DMS153 (cell line): ENCODE measurements around the gene TMEM121.

Source experiments
- DNase-seq: peaks from one replicate; lab custom pipeline; 2025; lab: John Stamatoyannopoulos, UW

TMEM121 gene

DNA sequence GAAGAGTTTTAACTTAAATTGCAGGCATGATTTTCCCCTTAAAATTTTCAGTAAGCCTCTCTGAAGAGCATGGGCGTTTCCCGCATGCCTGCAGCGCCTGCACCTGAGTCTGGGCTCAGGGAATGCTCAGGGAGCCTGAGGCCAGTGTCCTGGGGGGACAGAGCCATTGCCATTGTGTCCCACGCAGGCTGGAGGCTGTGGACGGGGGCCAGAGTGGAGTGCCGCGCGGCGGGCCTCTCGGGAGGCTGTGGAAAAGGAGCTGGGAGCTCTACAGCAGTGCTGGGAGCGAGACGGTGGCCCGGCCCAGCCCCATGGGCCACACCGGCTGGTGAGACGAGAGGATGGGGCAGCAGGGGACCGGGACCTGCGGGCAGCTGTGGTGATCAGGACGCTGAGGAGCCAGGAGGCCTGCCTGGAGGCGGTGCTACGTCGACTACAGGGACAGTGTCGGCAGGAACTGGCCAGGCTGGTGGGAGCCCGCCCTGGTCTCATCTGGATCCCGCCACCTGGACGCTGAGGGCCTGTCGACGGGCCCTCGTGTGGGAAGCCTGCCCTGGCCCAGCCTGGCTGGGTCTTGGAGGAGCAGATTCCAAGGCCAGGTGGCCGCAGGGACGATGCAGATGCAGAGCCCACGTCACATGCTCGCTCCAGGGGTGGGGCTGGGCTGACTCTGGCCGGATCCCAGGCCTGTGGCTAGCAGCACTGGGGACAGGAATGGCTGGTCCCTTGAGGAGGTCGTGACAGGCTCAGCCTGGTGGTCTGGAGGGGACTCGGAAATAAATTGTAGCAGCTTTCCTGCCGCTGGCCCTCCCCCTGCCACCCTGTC is 27.7 kb upstream of the TMEM121 start:
- DNase-seq: no peak

- DNase-seq: no peak
Measured at GRCh38 chr14:105499256-105500035, 26.9 kb upstream of the TMEM121 start.

DNA sequence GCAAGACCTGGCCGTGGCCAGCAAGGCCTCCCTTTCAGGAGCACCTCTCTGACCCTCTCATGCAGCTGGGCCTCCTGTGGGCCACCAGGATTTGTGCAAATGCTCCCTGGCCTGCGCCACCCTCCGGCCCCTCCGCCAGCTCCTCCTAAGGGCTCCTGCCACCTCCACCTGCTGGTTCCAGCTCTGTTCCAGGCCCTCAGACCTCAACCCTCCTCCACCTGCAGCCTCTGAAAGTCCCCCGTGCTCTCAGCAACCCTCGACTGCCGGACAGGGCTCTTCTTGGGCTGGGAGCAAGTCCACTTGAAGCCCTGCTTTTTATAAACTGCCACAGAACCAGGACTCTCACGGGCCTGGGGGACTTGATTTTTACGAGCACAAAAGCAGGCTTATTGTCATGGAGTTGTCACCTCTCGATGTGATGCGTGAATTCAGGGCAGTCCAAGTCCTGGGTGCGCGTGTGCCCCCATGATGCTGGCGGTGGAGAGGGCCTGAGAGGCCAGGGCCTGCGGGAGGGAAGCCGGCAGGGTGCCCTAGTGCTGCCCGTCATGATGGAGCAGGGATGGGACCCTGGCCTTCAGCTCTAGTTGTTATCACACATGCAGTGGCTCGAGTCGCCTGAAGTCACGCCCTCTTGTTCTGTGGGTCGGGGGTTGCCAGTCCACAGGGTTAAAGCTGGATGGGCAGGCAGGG is 26.2 kb upstream of the TMEM121 start:
- no peak for DNase-seq

- DNase-seq: no peak
Measured at GRCh38 chr14:105500726-105501101, 25.7 kb upstream of the TMEM121 start.

GRCh38 chr14:105501504-105502291 is 24.7 kb upstream of the TMEM121 start:
- DNase-seq: no peak

DNA sequence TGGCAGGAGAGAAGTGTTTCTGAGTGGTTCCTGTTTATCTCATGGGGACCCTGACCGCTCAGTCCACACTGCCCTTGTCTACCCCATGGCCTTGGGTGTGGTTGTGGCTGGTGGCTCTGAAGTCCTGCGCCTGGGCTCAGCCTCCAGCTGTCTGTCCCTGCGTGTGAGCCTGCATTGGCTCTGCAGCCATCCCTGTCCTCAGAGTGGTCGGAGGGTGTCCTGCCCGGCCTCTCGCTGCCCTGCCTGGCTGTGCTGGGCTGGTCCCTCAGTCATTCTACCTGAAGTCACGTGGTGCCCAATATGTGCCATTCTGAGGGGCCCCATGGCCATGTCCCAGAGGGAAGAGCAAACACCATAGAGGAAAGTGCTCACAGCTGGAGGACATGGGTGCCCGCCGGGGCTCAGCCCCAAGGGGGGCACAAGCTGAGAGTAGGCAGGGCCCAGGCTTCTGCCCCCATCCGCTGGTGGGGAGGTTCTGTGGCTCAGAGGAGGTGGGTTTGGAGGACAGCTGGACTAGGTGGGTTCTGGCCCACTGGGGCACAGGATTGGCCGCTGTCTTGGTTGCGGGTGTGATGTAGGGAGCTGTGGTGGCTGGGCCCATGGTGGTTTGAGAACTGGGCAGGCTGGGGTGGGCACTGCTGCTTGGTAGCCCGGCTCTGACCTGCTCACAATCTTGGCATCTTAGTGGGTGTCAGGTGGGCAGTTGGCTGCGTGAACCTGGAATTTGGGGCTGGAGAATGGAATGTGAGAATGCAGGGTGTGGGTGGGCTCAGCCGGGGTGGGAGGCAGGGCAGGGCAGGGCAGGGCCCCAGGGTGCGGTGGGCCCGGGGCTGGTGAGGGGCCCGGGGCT is 23.7 kb upstream of the TMEM121 start:
- no peak for DNase-seq

DNA sequence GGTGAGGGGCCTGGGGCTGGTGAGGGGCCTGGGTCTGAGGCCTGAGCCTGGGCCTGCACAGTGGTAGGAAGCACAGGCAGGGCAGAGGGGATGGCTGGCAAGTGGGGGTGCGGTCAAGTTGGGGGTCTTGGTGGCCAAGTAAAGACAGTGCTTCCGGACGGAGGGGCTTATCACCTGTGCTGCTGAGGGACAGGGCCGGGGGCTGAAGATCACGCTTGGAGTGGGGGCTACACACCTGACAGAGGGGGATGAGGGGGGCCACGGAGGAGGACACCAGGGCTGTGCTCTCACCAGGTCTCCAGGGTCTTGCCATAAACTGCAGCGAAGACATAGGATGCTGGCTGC is 23.1 kb upstream of the TMEM121 start:
- DNase-seq: no peak

- DNase-seq: no peak
Measured at GRCh38 chr14:105503935-105504692, 22.3 kb upstream of the TMEM121 start.

DNA sequence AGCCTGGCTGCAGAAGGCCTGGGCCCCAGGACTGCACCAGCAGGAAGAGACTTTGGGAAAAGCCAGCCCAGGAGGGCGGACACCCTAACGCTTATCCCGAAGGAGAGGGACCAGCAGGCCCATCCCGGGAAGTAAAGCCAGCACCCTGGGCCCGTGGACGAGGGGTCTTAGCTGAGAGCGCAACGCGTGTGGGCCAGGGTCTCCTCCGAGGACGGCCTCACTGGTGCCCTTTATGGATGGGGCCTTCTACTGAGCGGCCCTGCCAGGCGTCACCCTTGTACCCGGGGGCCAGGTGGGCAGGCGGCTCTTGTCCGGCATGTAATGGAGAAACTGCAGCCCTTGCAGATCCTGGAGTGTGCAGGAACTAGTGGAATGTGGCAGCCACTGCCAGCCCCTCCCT is 21.3 kb upstream of the TMEM121 start:
- no peak for DNase-seq

DNA sequence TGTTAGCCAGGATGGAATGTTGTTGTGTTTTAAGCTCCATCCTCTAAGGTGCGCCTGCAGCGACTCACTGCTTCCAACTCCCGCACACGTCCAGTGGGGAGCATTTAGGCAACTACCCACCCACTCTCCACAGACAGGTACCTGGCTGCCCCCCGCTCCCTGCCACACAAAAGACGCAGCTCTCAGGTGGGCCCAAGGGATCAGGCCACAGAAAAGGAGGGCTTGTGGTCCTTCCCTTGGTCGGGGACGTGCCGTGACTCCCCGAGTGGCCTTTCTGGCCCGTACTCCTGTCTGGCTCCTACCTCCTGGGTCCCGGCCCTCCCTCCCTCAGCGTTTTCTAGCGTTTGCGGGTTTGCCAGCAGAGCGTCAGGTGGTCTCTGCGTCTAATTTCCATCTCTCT is 19.1 kb upstream of the TMEM121 start:
- no peak for DNase-seq

- DNase-seq: no peak
Measured at GRCh38 chr14:105508069-105508468, 18.3 kb upstream of the TMEM121 start.

GRCh38 chr14:105508601-105509000 is 17.8 kb upstream of the TMEM121 start:
- no peak for DNase-seq

DNA sequence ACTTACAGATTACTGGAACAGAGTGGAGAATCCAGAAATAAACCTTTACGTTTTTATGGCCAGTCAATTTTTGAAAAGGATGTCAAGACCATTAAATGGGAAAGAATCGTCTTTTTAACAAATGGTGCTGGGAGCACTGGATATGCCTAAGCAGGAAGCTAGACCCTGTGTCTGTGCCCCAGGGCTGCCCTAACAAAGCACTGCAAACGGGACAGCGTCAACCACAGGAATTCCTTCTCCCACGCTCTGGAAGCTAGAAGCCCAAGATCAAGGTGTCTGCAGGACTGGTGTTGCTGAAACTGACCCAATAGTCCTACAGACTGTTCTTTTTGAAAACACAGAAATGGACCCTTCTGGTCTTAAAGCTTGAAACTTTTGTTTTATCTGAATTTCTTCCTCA is 9.3 kb upstream of the TMEM121 start:
- no peak for DNase-seq

- no peak for DNase-seq
Measured at GRCh38 chr14:105519946-105520698, 6.3 kb upstream of the TMEM121 start.

- DNase-seq: no peak
Measured at GRCh38 chr14:105525326-105525725, 1.1 kb upstream of the TMEM121 start.

DNA sequence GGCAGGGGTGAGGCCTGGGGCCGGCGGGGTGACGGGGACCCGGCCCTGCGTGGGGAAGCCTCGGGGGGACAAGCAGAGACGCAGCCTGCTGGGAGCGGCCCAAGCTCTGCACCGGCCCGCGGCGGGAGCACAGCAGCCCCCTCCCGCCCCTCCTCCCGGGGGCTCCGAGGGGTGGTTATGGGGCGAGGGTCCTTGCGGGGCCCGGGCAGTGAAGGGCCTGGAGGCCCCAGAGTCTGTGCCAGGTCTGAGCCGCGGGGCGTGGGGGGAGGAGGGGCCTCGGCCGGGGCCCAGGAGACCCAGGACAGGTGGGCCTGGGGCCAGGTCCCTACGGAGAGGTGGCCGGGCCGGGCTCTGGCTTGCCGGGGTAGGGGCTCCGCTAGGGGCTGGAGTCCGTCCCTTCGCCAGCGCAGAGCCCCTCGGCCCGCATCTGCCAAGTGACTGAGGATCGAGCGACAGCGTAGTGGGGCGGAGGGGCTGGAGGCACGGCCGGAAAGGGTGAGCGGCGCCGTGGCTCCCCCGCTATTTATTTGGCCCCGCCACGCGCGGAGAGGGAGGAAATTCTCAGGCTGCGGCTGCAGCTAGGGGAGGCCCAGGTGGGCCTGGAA is 495 bp downstream of the TMEM121 start:
- DNase-seq: no peak

DNA sequence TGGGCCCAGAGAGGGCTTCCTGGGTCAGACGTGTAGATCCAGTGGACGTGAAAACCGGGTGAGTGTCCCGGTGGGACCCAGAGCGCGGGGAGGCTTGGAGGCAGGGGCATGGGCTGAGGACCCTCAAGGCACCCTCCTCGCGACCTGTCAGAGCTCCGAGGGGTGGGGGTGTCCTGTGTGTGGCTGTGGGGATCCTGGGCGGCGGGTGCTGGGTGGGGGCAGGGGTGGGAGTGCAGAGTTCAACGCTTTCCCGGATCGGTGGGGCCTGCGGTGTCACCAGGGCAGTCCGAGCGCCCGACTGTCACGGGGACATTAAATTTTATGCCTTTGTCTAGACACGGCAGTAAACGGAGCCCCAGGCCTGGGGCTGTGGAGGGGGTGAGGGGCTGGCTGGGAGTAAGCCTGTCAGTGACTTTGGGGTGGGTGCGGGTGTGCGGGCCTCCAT is 1.0 kb downstream of the TMEM121 start:
- DNase-seq: no peak

DNA sequence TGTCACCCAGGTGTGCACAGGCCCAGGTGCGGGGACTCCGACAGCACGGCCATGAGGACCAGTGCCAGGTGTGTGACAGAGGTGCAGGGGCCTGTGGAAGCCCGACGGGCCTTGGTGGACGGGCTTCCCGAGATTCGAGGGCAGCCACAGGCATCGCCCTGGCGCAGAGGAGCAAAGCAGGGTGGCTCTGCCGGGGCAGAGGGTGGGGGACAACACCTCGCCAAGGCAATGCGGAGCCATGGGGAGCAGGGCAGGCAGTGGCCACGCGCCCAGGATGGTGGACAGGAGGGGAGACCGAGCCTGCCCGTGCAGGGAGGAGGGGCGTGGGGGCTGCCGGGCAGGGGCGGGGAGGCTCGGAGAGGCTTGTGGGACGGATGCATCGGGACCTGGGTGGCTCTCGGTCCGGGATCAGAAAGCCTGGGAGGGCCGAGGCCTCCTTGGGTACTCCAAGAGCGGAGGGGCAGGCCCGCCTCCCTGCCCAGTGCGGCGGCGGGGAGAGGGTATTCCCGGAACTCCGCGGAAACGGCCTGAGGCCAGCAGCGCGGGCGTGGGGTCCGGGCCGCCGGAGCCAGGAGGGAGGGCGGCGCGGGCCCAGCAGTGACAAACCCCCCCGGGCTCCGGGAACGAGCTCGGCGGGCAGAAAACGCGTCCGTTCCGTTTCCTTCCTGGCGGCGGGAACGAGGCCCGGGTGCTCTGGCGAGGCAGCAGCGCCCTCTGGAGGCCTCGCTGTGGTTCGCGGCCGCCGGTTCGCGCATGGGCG is 1.6 kb downstream of the TMEM121 start:
- DNase-seq: no peak
